T-helper 2 cell treated with Interferon-gamma antibody and Interleukin-4, amounts not matched to agents 5 μg/mL and 100 μg/mL, for 36 hours (primary cell): ENCODE measurements around the gene RXRB.

ENCODE experiments used
- DNase-seq: peaks from one replicate; pipeline ENCODE4 v3.0.0; 2021; ENCODE audit warnings: low spot score
- H3K27ac Mint-ChIP-seq: one replicate; pipeline ENCODE4 v1.8.0; 2021; ENCODE audit warnings: mild to moderate bottlenecking, mixed read lengths
- H3K27me3 Mint-ChIP-seq: one replicate; pipeline ENCODE4 v1.8.0; 2021; ENCODE audit warnings: low read depth, mixed read lengths
- H3K36me3 Mint-ChIP-seq: one replicate; pipeline ENCODE4 v1.8.0; 2021; ENCODE audit warnings: low read depth, mixed read lengths
- H3K4me1 Mint-ChIP-seq: one replicate; pipeline ENCODE4 v1.8.0; 2021; ENCODE audit warnings: low read depth, mixed read lengths
- H3K4me3 Mint-ChIP-seq: one replicate; pipeline ENCODE4 v1.8.0; 2022; ENCODE audit warnings: mild to moderate bottlenecking, moderate library complexity, mixed read lengths
- H3K9me3 Mint-ChIP-seq: one replicate; pipeline ENCODE4 v1.8.0; 2021; ENCODE audit warnings: mixed read lengths

Gene RXRB

DNA sequence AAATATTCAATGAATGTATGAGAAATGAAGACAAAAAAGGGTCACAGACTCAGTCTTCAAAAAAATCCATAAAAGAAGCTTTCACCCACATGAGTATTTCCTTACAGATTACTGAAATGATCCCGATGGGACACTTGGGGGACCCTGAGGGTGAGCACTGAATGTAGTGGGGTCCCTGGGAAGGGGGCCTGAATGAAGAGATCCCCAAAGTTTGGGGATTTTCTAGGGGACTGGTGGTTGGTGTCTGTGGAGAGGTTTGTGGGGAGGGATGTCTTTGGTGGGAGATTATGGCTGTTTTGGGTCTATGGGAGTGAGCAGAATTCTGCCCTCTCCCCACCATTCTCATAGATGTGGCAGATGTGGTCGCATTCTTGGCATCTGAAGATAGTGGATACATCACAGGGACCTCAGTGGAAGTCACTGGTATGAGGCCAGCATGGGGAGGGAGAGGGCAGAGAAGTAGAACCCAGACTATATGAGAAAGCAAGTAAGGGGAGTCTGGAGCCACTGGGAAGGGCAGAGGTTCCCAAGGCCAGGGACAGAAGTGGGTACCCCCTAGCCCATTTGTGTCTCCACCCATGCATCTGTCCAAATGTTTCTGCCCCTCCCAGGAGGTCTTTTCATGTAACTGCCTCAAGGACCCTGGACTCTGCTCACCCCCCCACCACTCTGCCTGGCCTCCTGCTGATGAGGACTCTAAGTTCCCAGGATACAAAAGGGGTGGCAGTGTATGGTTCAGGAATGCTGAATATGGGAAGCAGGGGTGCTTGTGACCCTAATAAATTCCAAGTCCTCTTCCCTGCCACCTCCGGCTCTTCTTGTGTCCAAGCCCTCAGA lies 5.8 kb upstream of the RXRB start:
- Mint-ChIP-seq H3K4me1 (peaks cover 49% of the 10 kb centered on the region), H3K4me3 (peak overlapping the region; percentile 96), H3K27ac (peak overlapping the region; percentile 96)

DNA sequence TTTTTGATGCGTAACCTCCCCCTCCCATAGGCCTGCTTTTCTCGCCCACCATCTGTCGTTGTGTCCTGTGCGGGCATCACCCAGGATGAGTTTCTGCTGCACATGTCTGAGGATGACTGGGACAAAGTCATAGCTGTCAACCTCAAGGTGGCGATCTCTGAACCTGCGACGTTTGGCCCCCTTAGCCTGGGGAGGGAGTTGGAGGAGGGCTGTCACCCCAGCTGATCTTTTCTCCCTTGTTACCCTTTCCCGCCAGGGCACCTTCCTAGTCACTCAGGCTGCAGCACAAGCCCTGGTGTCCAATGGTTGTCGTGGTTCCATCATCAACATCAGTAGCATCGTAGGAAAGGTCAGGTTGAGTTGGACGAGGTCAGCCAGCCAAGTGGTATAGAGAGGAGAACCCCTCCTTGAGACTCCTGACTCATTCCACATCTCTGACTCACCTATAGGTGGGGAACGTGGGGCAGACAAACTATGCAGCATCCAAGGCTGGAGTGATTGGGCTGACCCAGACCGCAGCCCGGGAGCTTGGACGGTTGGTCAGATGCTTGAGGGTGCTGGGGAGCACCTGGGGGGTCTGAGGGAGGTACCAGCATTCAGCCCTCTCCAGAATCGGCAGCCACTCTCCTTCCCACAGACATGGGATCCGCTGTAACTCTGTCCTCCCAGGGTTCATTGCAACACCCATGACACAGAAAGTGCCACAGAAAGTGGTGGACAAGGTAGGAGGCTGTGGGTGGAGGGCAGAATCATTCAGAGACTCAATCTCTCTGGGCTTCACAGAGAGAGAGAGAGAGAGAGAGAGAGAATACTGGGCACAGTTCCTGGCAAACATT lies 4.9 kb upstream of the RXRB start:
- DNase-seq = peak; percentile 74
- Mint-ChIP-seq H3K27me3 (no peaks in the 10 kb centered on the region), H3K9me3 (no peaks in the 10 kb centered on the region), H3K36me3 (peaks cover 43% of the 10 kb centered on the region), H3K4me3 (peak overlapping the region; percentile 96), H3K27ac (peak overlapping the region; percentile 96), H3K4me1 (peaks cover 52% of the 10 kb centered on the region)

More for the DNA sequence above, 5.8 kb upstream of the RXRB start:
- Mint-ChIP-seq H3K9me3 (no peaks in the 10 kb centered on the region), H3K27me3 (no peaks in the 10 kb centered on the region), H3K36me3 (peaks cover 42% of the 10 kb centered on the region)
- no peak for DNase-seq

DNA sequence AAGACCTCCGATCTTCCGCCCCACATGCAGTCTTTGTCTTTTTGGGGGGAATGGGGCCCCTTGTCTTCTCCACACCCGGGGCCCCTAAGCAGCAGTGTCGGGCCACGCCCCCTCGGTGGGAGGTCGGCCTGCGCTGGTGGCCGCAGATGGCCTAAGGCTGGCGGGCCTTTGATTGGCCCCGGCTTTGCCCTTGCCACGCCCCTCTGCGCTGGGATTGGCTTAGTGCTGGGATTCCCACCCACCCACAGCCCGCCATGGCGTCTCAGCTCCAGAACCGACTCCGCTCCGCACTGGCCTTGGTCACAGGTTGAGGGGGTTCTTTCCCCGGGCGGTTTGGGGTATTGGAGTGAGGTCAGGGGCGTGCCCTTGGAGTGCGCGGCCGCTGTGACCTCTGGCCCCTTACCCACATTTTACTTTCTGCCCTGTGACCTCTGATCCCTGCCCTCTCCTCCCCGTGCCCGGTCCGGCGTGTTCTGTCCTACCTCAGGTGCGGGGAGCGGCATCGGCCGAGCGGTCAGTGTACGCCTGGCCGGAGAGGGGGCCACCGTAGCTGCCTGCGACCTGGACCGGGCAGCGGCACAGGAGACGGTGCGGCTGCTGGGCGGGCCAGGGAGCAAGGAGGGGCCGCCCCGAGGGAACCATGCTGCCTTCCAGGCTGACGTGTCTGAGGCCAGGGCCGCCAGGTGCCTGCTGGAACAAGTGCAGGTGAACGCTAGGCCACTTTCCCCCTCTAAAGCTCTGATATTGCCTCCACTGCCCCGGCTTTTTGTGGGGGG lies 4.1 kb upstream of the RXRB start, which contains the start of gene HSD17B8:
Gene HSD17B8 (plus strand): TSS at position 241 of the 776 bp plus-strand sequence. CDS start 14 bp downstream, at position 255.
- Mint-ChIP-seq H3K36me3 (peaks cover 38% of the 10 kb centered on the region), H3K27me3 (no peaks in the 10 kb centered on the region), H3K9me3 (no peaks in the 10 kb centered on the region), H3K4me3 (peak within 1 kb of the TSS; percentile 96), H3K4me1 (peaks cover 54% of the 10 kb centered on the region), H3K27ac (peak within 1 kb of the TSS; percentile 96)
- peak; percentile 92 for DNase-seq

DNA sequence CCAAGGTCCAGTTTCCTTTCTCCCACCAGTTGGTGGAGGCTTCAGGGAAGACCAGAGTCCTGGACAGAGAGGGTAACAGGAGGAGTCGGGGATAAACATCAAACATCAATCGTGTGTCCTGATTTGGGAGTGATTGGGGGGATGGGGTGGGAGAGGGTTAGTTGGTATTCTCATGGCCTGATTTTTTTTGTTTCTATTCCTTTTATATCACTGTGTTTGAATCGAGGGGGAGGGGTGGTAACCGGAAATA lies 3.6 kb upstream of the RXRB start:
- no peaks in the 10 kb centered on the region for H3K9me3 Mint-ChIP-seq
- no peaks in the 10 kb centered on the region for H3K27me3 Mint-ChIP-seq
- DNase-seq = no peak
- peak overlapping the region; percentile 75 for H3K27ac Mint-ChIP-seq
- peaks cover 38% of the 10 kb centered on the region for H3K36me3 Mint-ChIP-seq
- peak overlapping the region; percentile 96 for H3K4me3 Mint-ChIP-seq
- peaks cover 53% of the 10 kb centered on the region for H3K4me1 Mint-ChIP-seq

DNA sequence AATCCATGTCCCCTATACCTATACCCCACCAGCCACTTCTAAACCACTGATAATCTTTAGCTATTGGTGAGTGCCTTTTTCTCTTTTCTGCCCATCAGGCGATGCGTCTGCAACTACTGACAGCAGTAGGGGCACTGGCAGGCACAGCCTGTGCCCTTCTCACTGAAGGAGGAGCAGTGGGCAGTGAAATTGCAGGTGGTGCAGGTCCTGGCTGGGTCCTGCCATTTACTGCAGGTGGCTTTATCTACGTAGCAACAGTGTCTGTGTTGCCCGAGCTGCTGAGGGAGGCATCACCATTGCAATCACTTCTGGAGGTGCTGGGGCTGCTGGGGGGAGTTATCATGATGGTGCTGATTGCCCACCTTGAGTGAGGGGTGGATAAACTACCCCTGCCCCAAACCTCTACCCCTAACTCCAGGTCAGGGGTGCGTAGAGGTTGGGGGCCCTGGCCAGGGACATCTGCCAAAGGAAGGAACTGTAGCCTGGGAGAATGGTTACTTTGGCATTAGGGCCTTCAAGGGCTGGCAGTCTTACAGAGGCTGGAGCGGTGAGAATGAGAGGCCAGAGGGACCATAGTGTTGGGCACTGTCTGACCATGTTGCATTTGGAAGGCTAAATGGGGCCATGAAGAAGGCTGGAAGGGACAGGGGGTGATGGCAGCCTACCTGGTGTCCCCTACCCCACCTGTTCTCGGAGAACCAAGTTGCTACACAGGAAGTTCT lies 3.1 kb upstream of the RXRB start:
- H3K9me3 Mint-ChIP-seq = no peaks in the 10 kb centered on the region
- H3K27ac Mint-ChIP-seq = peak overlapping the region; percentile 74
- no peak for DNase-seq
- peaks cover 40% of the 10 kb centered on the region for H3K36me3 Mint-ChIP-seq
- H3K27me3 Mint-ChIP-seq = no peaks in the 10 kb centered on the region
- H3K4me3 Mint-ChIP-seq = peak overlapping the region; percentile 96
- peaks cover 53% of the 10 kb centered on the region for H3K4me1 Mint-ChIP-seq

DNA sequence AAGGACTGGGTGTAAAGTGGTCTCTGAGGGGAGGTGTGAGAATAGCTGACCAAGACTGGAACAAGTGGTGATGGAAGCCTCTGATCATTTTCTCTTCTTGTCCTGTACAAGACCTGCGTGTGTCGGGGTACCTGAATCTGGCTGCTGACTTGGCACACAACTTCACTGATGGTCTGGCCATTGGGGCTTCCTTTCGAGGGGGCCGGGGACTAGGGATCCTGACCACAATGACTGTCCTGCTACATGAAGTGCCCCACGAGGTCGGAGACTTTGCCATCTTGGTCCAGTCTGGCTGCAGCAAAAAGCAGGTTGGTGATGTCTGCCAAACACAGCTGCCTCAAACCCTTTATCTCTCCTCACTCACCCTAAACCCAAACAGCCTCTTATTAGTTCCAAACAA lies 2.3 kb upstream of the RXRB start:
- DNase-seq = no peak
- H3K9me3 Mint-ChIP-seq = no peaks in the 10 kb centered on the region
- H3K27me3 Mint-ChIP-seq = no peaks in the 10 kb centered on the region
- H3K4me3 Mint-ChIP-seq = peak overlapping the region; percentile 35
- H3K36me3 Mint-ChIP-seq = peaks cover 42% of the 10 kb centered on the region
- H3K4me1 Mint-ChIP-seq = peaks cover 55% of the 10 kb centered on the region
- peak overlapping the region; percentile 15 for H3K27ac Mint-ChIP-seq

DNA sequence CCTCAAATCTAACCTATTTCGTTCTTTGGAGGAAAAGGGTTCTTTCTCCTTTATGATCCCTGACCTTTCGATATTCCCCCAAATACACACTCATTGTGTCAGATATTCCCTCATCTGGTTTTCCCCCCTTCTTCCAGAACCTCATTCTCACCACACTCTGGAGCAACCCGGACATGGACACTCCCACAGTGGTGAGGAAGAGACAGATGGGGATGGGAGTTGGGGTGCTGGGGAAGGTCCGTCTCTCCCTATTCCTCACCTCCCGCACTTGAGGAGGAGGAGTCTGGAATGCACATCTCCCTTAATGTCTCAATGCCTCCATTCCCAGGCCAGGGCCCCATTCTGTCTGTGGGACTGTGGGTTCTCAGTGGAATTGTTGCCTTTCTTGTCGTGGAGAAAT lies 1.5 kb upstream of the RXRB start:
- peak overlapping the region; percentile 98 for H3K27ac Mint-ChIP-seq
- no peaks in the 10 kb centered on the region for H3K27me3 Mint-ChIP-seq
- H3K4me1 Mint-ChIP-seq = peaks cover 59% of the 10 kb centered on the region
- H3K4me3 Mint-ChIP-seq = peak overlapping the region; percentile 100
- no peaks in the 10 kb centered on the region for H3K9me3 Mint-ChIP-seq
- no peak for DNase-seq
- H3K36me3 Mint-ChIP-seq = peaks cover 49% of the 10 kb centered on the region

DNA sequence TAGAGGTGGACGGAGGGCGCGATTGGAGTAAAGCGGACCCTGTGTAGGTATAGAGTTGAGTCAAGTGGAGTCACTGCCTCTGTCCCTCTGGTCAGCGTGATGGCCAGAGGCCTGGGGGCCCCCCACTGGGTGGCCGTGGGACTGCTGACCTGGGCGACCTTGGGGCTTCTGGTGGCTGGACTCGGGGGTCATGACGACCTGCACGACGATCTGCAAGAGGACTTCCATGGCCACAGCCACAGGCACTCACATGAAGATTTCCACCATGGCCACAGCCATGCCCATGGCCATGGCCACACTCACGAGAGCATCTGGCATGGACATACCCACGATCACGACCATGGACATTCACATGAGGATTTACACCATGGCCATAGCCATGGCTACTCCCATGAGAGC lies 681 bp upstream of the RXRB start:
- no peak for DNase-seq
- Mint-ChIP-seq H3K36me3 (peaks cover 55% of the 10 kb centered on the region), H3K4me3 (peak overlapping the region; percentile 100), H3K27me3 (no peaks in the 10 kb centered on the region), H3K27ac (peak overlapping the region; percentile 98), H3K9me3 (no peaks in the 10 kb centered on the region), H3K4me1 (peaks cover 57% of the 10 kb centered on the region)

DNA sequence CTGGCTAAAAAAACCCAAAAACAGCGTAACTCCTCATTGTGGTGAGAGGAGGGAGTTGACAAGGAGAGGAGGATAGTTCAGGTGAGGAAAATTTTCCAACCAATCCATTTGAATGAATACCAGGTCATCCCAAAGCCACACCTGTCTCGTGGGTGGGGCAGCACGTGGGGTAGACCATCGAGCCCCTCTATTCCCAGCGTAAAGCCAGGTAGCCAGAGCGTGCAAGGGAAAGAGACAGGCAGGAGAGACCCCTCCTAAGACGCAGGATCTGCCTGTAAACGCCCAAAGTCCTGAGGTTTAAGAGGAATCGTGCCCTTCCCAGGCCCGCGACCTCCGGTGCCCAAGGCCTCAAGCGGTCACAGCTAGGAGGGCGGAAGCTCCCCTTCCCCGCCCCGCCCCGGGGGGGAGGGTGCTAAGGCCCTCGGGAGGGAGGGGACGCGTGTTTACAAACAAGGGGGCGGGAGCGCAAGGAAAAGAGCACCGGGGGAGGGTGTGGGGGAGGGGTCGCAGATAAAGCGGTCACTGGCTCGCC lies 712 bp downstream of the RXRB start:
- peak overlapping the region; percentile 81 for H3K27ac Mint-ChIP-seq
- peak overlapping the region; percentile 92 for H3K4me3 Mint-ChIP-seq
- no peak for DNase-seq
- H3K9me3 Mint-ChIP-seq = no peaks in the 10 kb centered on the region
- peaks cover 45% of the 10 kb centered on the region for H3K4me1 Mint-ChIP-seq
- peaks cover 67% of the 10 kb centered on the region for H3K36me3 Mint-ChIP-seq
- H3K27me3 Mint-ChIP-seq = no peaks in the 10 kb centered on the region

DNA sequence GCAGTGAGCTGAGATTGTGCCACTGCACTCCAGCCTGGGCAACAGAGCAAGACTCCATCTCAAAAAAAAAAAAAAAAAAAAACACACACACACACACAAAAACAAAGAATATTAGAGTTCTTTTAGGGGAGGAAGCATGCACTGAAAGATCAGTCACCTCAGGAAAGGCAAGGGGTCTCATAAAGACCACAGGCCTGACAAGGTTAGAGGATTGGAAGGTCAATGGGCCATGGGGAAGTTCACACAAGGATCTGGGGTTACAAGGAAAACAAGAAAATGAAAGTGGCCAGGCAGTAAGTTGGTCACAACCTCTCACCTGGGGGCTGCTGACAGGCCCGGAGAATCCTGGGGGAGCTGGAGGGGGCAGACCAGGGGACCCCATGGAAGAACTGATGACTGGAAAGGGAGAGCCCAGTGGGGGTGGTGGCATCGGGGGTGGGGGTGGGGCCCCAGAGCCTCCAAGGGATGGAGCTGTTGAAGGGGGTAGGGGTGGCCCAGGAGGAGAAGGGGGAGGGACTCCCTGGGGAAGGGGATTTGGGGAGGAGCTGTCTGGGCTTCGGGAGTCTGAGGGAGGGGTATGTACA lies 1.5 kb downstream of the RXRB start:
- peak overlapping the region; percentile 85 for H3K27ac Mint-ChIP-seq
- no peak for DNase-seq
- no peaks in the 10 kb centered on the region for H3K9me3 Mint-ChIP-seq
- H3K4me3 Mint-ChIP-seq = peak overlapping the region; percentile 92
- peaks cover 41% of the 10 kb centered on the region for H3K4me1 Mint-ChIP-seq
- H3K36me3 Mint-ChIP-seq = peaks cover 69% of the 10 kb centered on the region
- H3K27me3 Mint-ChIP-seq = peaks cover 1% of the 10 kb centered on the region

DNA sequence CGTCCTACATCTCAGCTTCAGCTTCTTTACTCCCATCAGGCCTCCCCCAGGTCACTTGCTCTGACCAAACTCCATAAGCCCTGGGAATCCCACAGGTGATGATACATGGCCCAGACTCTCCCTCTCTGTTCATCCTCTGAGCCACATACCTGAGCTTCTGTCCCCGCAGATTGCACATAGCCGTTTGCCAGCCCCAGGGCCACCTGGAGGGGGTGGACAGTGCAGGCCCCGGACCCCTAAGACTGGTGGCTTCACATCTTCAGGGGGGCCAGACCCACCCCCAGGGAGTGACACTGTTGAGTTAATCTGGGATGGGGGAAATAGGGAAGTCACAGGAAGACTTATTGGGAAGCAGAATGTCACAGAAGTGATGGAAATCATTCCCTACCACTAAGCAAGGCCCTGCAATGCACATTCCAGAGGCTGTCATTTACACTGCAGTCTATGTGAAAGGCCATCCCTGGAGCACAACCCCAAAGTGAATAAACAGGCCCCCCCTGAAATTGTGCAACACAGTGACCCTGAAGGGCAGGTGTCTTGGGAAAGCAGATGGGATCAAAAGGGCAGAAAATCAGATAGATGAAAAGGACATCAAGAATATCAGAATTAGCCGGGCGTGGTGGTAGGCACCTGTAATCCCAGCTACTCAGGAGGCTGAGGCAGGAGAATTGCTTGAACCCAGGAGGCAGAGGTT lies 2.2 kb downstream of the RXRB start:
- H3K4me3 Mint-ChIP-seq = peak overlapping the region; percentile 92
- H3K27me3 Mint-ChIP-seq = peaks cover 7% of the 10 kb centered on the region
- H3K36me3 Mint-ChIP-seq = peaks cover 67% of the 10 kb centered on the region
- H3K9me3 Mint-ChIP-seq = no peaks in the 10 kb centered on the region
- H3K27ac Mint-ChIP-seq = peak overlapping the region; percentile 55
- H3K4me1 Mint-ChIP-seq = peaks cover 37% of the 10 kb centered on the region
- no peak for DNase-seq

DNA sequence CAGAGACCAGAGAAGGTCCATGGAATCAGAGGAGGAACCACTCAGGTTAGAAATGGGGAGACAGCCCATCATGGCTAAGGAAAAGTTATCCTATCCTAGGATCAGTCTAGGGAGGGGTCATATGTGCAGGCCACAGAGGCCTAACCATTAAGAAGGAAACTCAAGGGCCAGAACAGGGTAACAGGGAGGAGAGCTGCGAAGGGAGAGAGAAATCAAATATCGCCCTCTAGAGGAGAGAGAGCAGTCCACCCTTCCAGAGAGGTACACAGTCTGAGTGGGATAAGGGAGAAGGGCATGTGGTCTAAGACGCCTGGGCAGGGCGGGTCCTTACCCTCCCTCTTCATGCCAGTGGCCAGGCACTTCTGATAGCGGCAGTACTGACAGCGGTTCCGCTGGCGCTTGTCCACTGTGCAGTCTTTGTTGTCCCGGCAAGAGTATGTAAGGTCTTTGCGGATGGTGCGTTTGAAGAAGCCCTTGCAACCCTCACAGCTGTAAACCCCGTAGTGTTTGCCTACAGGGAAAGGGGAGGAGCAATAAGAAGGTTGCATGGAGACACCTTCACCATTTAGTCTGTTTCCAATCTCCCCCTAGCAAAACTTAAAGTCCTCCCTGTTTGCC lies 2.9 kb downstream of the RXRB start:
- Mint-ChIP-seq H3K27ac (peak overlapping the region; percentile 2), H3K4me3 (peak overlapping the region; percentile 55), H3K9me3 (no peaks in the 10 kb centered on the region), H3K36me3 (peaks cover 60% of the 10 kb centered on the region), H3K27me3 (peaks cover 10% of the 10 kb centered on the region), H3K4me1 (peaks cover 35% of the 10 kb centered on the region)
- peak; percentile 28 for DNase-seq
